Gastrocnemius medialis (tissue), 4 donors: ENCODE results near the gene FNDC1.

Source experiments
- POLR2A ChIP-seq, 2 donors: fragments of 450-650 bp; IDR thresholded peaks; one replicate each; pipeline ENCODE4 v1.6.1; 2017; ENCODE audit warnings: antibody characterized with exemption in 2 of 2, mild to moderate bottlenecking in 2 of 2, moderate library complexity in 2 of 2
- TF ChIP-seq, protein P1 (sequence below), 5 experiments: fragments of 450-650 bp in 3 of 5; fragments of 200-600 bp in 2 of 5; sonication (generic) in 2 of 5; IDR thresholded peaks in 4 of 5; conservative IDR thresholded peaks in 1 of 5; 1 replicate in 4 of 5; 2 replicates in 1 of 5; pipeline ENCODE4 v1.5.1; 2016 to 2019; ENCODE audit warnings: antibody characterized with exemption in 5 of 5, mild to moderate bottlenecking in 3 of 5, moderate library complexity in 3 of 5

DNA sequence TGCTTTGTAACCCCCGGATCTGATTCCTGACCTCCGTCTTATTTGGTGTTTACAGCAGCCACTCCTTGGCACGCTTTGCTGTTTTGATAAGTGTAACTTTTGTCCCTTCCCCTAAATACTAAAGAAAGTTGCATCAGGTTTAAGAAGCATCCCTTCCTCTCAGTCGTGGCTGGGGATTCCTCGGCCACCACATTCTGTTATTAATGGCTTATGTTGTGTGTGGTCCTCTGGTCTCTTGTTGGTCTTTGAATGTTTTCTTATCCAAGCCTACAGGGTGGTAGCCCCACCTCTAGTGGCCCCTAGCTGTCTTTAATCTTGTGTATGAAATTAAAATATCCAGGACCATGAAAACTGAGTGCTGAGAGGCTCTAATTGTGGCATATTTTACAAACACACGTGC, 37.5 kb upstream of the FNDC1 start:
- TF ChIP-seq POLR2A (IDR thresholded peaks at IDR 0.05): no peak
- TF ChIP-seq, protein P1, sequence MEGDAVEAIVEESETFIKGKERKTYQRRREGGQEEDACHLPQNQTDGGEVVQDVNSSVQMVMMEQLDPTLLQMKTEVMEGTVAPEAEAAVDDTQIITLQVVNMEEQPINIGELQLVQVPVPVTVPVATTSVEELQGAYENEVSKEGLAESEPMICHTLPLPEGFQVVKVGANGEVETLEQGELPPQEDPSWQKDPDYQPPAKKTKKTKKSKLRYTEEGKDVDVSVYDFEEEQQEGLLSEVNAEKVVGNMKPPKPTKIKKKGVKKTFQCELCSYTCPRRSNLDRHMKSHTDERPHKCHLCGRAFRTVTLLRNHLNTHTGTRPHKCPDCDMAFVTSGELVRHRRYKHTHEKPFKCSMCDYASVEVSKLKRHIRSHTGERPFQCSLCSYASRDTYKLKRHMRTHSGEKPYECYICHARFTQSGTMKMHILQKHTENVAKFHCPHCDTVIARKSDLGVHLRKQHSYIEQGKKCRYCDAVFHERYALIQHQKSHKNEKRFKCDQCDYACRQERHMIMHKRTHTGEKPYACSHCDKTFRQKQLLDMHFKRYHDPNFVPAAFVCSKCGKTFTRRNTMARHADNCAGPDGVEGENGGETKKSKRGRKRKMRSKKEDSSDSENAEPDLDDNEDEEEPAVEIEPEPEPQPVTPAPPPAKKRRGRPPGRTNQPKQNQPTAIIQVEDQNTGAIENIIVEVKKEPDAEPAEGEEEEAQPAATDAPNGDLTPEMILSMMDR (IDR thresholded peaks at IDR 0.05 in 4 of 5, conservative IDR thresholded peaks at IDR 0.05 in 1 of 5): no peak
